GM23248 (cell line): ENCODE measurements around the gene MAP3K10. TPM values are rescaled to one million over a fixed set of nuclear protein-coding genes. Genes with fewer than 3 reads are reported as not detected.

ENCODE experiments used
- DNase-seq: peaks from one replicate; pipeline ENCODE4 v3.0.0-alpha.2; 2015
- H2AFZ ChIP-seq: fragments of 200-600 bp; sonication (generic); 2 replicates; pipeline ENCODE4 v1.6.1; 2016; ENCODE audit warnings: antibody characterized with exemption
- H3F3A ChIP-seq: fragments of 200-600 bp; sonication (generic); 2 replicates; pipeline ENCODE4 v1.6.1; 2016; ENCODE audit warnings: mild to moderate bottlenecking, antibody characterized with exemption, mixed run types; ENCODE audit not compliant: insufficient read depth
- H3K27ac ChIP-seq: fragments of 200-600 bp; sonication (generic); 2 replicates; pipeline ENCODE4 v1.5.1; 2016; ENCODE audit warnings: mild to moderate bottlenecking
- H3K27me3 ChIP-seq: fragments of 200-600 bp; sonication (generic); replicated peaks from 2 replicates; pipeline ENCODE4 v1.6.1; 2016; ENCODE audit warnings: mild to moderate bottlenecking; ENCODE audit not compliant: insufficient read depth
- H3K36me3 ChIP-seq: fragments of 200-600 bp; sonication (generic); 2 replicates; pipeline ENCODE4 v1.6.1; 2016; ENCODE audit warnings: low read depth, mild to moderate bottlenecking
- H3K4me1 ChIP-seq: fragments of 200-600 bp; sonication (generic); 2 replicates; pipeline ENCODE4 v1.6.1; 2016; ENCODE audit warnings: mild to moderate bottlenecking; ENCODE audit not compliant: insufficient read depth
- H3K4me2 ChIP-seq: fragments of 200-600 bp; sonication (generic); one replicate; pipeline ENCODE4 v1.6.1; 2016; ENCODE audit warnings: mild to moderate bottlenecking; ENCODE audit not compliant: unreplicated experiment
- H3K4me3 ChIP-seq: fragments of 200-600 bp; sonication (generic); 2 replicates; pipeline ENCODE4 v1.5.1; 2016; ENCODE audit warnings: mild to moderate bottlenecking
- H3K79me2 ChIP-seq: fragments of 200-600 bp; sonication (generic); 2 replicates; pipeline ENCODE4 v1.6.1; 2016; ENCODE audit warnings: mild to moderate bottlenecking; ENCODE audit not compliant: insufficient read depth
- H3K9ac ChIP-seq: fragments of 200-600 bp; sonication (generic); 2 replicates; pipeline ENCODE4 v1.6.1; 2016; ENCODE audit warnings: mild to moderate bottlenecking
- H3K9me2 ChIP-seq: fragments of 200-600 bp; sonication (generic); 2 replicates; pipeline ENCODE4 v1.6.1; 2016; ENCODE audit warnings: mixed run types, mild to moderate bottlenecking, moderate library complexity; ENCODE audit not compliant: insufficient read depth
- H3K9me3 ChIP-seq: fragments of 200-600 bp; sonication (generic); one replicate; pipeline ENCODE4 v1.6.1; 2017; ENCODE audit warnings: low read depth
- H4K20me1 ChIP-seq: fragments of 200-600 bp; sonication (generic); 2 replicates; pipeline ENCODE4 v1.6.0; 2016; ENCODE audit not compliant: insufficient read depth
- EZH2 ChIP-seq: fragments of 200-600 bp; sonication (generic); IDR thresholded peaks from 2 replicates; pipeline ENCODE4 v1.6.1; 2018; ENCODE audit warnings: antibody characterized with exemption, mild to moderate bottlenecking; ENCODE audit not compliant: insufficient read depth, poor library complexity, severe bottlenecking
- EZH2phosphoT487 ChIP-seq: fragments of 200-600 bp; sonication (generic); IDR thresholded peaks from 2 replicates; pipeline ENCODE4 v1.6.1; 2018; ENCODE audit warnings: antibody characterized with exemption, moderate library complexity, mild to moderate bottlenecking, low read depth; ENCODE audit not compliant: insufficient read depth
- WGBS, 2 experiments: methylation state at CpG; one replicate each; pipeline ENCODE4 v1.1.6; 2015 to 2017; ENCODE audit warnings: low lambda C conversion rate in 2 of 2, low coverage in 1 of 2; ENCODE audit errors: missing lambda C conversion rate in 2 of 2; 5-methylcytosine and 5-hydroxymethylcytosine counted together
- in situ Hi-C: fragments of 300-500 bp; cut with MboI; formaldehyde crosslinking; loops from 2 replicates; pipeline ENCODE4 v1.15.0; 2020
- polyA plus RNA-seq: library from polyadenylated mRNA; unstranded; fragments of >200 nt; fragmentation: Nextera tagmentation; extraction: Ambion mirVana; gene quantifications from 2 replicates; pipeline ENCODE4 v1.2.1, GENCODE V29; 2016
- total RNA-seq: library from RNA; depleted of rRNA; stranded (reverse); fragments of >200 nt; shearing (Covaris generic); gene quantifications from 2 replicates; pipeline ENCODE4 v1.2.3, GENCODE V29; 2014

The MAP3K10 gene
- total and polyA plus RNA-seq, 2 experiments from 2014 or later: 1.8 to 13.1 TPM

GRCh38 chr19:40249201-40249600 lies 58.0 kb downstream of the MAP3K10 start:
- 80 to 87% methylated on average over 10 of the region's 10 CpGs for WGBS, 2 experiments
- Histone ChIP-seq H3K4me1 (no peaks in the 10 kb centered on the region), H2AFZ (no peak overlapping the region), H3K27ac (no peak overlapping the region), H3K9ac (no peak overlapping the region), H3K9me3 (no peaks in the 10 kb centered on the region), H3F3A (no peaks in the 10 kb centered on the region), H3K9me2 (no peaks in the 10 kb centered on the region), H4K20me1 (no peaks in the 10 kb centered on the region), H3K4me3 (no peak overlapping the region), H3K36me3 (peaks cover 8% of the 10 kb centered on the region; the same call in 1 of the 2 replicates), H3K27me3 (no peaks in the 10 kb centered on the region), H3K79me2 (peaks cover 95% of the 10 kb centered on the region), H3K4me2 (no peak overlapping the region)
- no peak for TF ChIP-seq EZH2phosphoT487
- no peak for TF ChIP-seq EZH2
- in situ Hi-C loops: no loop called here
- DNase-seq: no peak

DNA sequence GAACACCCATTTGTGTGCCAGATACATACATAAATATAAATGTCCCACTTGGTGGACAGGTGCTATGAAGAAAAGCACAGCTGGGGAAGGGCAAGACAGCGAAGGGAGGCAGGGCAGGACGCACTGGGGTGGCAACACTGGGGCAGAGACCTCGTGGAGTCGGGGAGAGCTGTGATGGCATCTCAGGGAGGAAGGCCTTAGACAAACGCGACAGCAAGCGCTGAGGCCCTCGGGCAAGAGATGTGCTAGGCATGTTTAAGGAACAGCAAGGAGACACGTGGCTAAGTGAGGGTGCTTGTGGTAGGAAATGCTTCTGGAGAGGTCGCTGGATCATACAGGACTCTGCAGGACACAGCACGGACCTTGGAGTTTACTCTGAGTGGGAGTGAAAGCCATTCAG lies 58.6 kb downstream of the MAP3K10 start:
- no peak for TF ChIP-seq EZH2phosphoT487
- no peak for TF ChIP-seq EZH2
- H4K20me1 ChIP-seq: no peaks in the 10 kb centered on the region

DNA sequence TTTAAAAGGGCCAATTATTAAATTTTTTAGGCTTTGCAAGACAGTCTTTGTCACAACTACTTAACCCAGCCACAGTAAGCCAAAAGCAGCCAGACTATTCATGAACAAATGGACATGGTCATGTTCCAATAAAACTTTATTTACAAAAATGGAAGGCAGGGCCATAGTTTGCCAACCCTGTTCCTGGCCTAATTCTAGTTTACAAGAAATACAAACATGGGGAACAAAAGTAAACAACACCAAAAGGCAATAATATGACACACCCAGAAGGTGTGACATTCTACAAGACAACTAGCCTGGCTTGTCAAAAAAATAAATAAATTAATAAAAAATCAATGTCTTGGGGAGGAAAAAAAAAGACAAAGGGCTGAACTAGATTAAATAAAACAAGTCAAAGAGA lies 60.0 kb downstream of the MAP3K10 start:
- Histone ChIP-seq H2AFZ (no peak overlapping the region), H3F3A (no peaks in the 10 kb centered on the region), H3K4me3 (no peak overlapping the region), H3K79me2 (peaks cover 95% of the 10 kb centered on the region), H3K9ac (no peak overlapping the region), H4K20me1 (no peaks in the 10 kb centered on the region), H3K36me3 (peaks cover 18% of the 10 kb centered on the region; the same call in 1 of the 2 replicates), H3K27me3 (no peaks in the 10 kb centered on the region), H3K4me1 (no peaks in the 10 kb centered on the region), H3K4me2 (no peak overlapping the region), H3K9me3 (no peaks in the 10 kb centered on the region), H3K27ac (no peak overlapping the region), H3K9me2 (no peaks in the 10 kb centered on the region)
- TF ChIP-seq EZH2phosphoT487: no peak
- TF ChIP-seq EZH2: no peak
- DNase-seq: no peak
- in situ Hi-C loops: no loop called here

More for the DNA sequence above, 58.6 kb downstream of the MAP3K10 start:
- no peaks in the 10 kb centered on the region for H3K27me3 ChIP-seq
- no peak for DNase-seq
- H3K36me3 ChIP-seq: peaks cover 14% of the 10 kb centered on the region; the same call in 1 of the 2 replicates
- in situ Hi-C loops: no loop called here
- no peaks in the 10 kb centered on the region for H3K4me1 ChIP-seq
- H3K79me2 ChIP-seq: peaks cover 95% of the 10 kb centered on the region
- H3K9me2 ChIP-seq: no peaks in the 10 kb centered on the region
- H2AFZ ChIP-seq: no peak overlapping the region
- no peak overlapping the region for H3K4me2 ChIP-seq
- H3K9me3 ChIP-seq: no peaks in the 10 kb centered on the region
- WGBS, 2 experiments: 80 to 85% methylated on average over 11 of the region's 11 CpGs
- H3K4me3 ChIP-seq: no peak overlapping the region
- no peaks in the 10 kb centered on the region for H3F3A ChIP-seq
- H3K27ac ChIP-seq: no peak overlapping the region
- no peak overlapping the region for H3K9ac ChIP-seq

DNA sequence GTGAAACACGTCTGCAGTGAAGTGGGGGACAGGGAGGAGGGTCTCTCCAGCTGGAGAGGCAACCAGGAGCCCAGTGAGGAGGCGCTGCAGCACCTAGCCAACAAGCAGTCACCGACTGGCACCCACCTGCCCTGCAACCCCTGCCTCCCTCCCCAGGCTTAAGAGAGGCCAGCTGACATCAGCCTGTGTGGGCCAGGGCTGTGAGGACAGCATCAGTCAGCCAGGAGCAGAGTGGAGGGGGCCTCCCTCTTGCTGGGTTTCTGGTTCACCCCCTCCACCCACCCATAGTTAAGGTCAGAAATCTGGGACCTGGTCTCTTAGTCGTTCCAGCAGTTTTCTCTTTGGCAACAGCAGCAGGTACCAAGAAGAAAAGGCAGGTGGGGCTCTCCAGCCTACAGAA lies 60.8 kb downstream of the MAP3K10 start:
- Histone ChIP-seq H3K4me3 (no peak overlapping the region), H3K79me2 (peaks cover 95% of the 10 kb centered on the region), H3K36me3 (peaks cover 18% of the 10 kb centered on the region; the same call in 1 of the 2 replicates), H3K4me1 (no peaks in the 10 kb centered on the region), H3K9me3 (no peaks in the 10 kb centered on the region), H3K9ac (no peak overlapping the region), H3K27ac (no peak overlapping the region), H3K4me2 (no peak overlapping the region), H3F3A (no peaks in the 10 kb centered on the region), H4K20me1 (no peaks in the 10 kb centered on the region), H2AFZ (no peak overlapping the region), H3K9me2 (no peaks in the 10 kb centered on the region), H3K27me3 (no peaks in the 10 kb centered on the region)
- in situ Hi-C loops: no loop called here
- DNase-seq: no peak
- TF ChIP-seq EZH2: no peak
- TF ChIP-seq EZH2phosphoT487: no peak
- 59 to 72% methylated on average over 3 to 4 of the region's 4 CpGs for whole genome bisulfite sequencing, 2 experiments

DNA sequence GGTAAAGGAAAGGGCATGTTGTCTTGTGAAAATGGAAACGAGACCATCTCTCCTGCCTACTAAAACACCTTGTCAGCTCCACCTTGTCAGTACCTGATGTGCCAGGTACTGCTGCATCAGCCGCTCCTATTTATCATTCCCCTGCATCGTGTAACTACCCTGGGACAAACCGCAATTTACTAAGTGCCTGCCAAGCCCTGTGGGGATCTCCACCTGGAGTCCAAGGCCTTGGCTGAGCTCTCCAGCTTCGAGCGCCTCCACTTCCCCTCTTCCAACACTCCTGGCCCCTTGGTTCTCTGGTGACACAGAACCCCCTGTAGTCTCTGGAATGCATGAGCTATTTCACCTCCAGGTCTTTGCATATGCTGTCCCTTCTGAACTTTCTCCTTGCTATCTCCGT lies 61.2 kb downstream of the MAP3K10 start:
- in situ Hi-C loops: no loop called here

More for the DNA sequence above, 61.2 kb downstream of the MAP3K10 start:
- H3K9me3 ChIP-seq: no peaks in the 10 kb centered on the region
- DNase-seq: no peak
- no peak overlapping the region for H3K4me2 ChIP-seq
- no peaks in the 10 kb centered on the region for H4K20me1 ChIP-seq
- H3K27me3 ChIP-seq: no peaks in the 10 kb centered on the region
- no peak overlapping the region for H3K4me3 ChIP-seq
- no peaks in the 10 kb centered on the region for H3K9me2 ChIP-seq
- 83 to 85% methylated on average over 7 of the region's 7 CpGs for WGBS, 2 experiments
- H3K79me2 ChIP-seq: peaks cover 95% of the 10 kb centered on the region
- no peak overlapping the region for H2AFZ ChIP-seq
- no peaks in the 10 kb centered on the region for H3K4me1 ChIP-seq
- TF ChIP-seq EZH2: no peak
- no peak for TF ChIP-seq EZH2phosphoT487
- H3K9ac ChIP-seq: no peak overlapping the region
- peaks cover 18% of the 10 kb centered on the region; the same call in 1 of the 2 replicates for H3K36me3 ChIP-seq
- H3K27ac ChIP-seq: no peak overlapping the region
- H3F3A ChIP-seq: no peaks in the 10 kb centered on the region
